B cell (primary cell): ENCODE data around the gene MRPL54. TPM values are rescaled to one million over a fixed set of nuclear protein-coding genes. Genes with fewer than 3 reads are reported as not detected.

Experiments
- ATAC-seq: fragments of 200-7000 bp; cut with Tn5 transposase; one replicate; pipeline ENCODE4 v1.10.0; 2021; ENCODE audit warnings: low read depth, mild to moderate bottlenecking, moderate number of reproducible peaks, moderate library complexity
- CTCF ChIA-PET: fragments of 350-600 bp; sonication (Branson Sonifier 250); formaldehyde crosslinking; loops from one replicate; lab custom pipeline; 2021; ENCODE audit warnings: antibody characterized with exemption, inconsistent platforms; lab: Charles Lee
- POLR2A ChIA-PET: fragments of 350-600 bp; sonication (Branson Sonifier 250); formaldehyde crosslinking; loops from one replicate; lab custom pipeline; 2021; ENCODE audit warnings: antibody characterized with exemption; lab: Charles Lee
- DNase-seq: peaks from one replicate; pipeline ENCODE4 v3.0.0; 2013
- H2AFZ ChIP-seq: 2 replicates; pipeline ENCODE4 v1.6.1; 2012; ENCODE audit warnings: mild to moderate bottlenecking, low read depth, low read length; ENCODE audit not compliant: insufficient read depth, poor library complexity, severe bottlenecking
- H3K27ac ChIP-seq, 2 donors: 1 replicate in 1 of 2; 2 replicates in 1 of 2; pipeline ENCODE4 v1.5.1; 2012 to 2013; ENCODE audit warnings: low read length in 2 of 2, mild to moderate bottlenecking in 2 of 2, moderate library complexity in 1 of 2
- H3K27me3 ChIP-seq, 4 experiments: fragments of 200-600 bp in 1 of 4; sonication (generic) in 1 of 4; replicated peaks in 1 of 4; 1 replicate in 2 of 4; 2 replicates in 2 of 4; pipeline versions ENCODE4 v1.6.1 to v1.7.0; 2013 to 2016; ENCODE audit warnings: low read length in 3 of 4, mild to moderate bottlenecking in 2 of 4, mixed read lengths in 1 of 4, moderate library complexity in 1 of 4; ENCODE audit not compliant: insufficient read depth in 4 of 4, control insufficient read depth in 3 of 4; ENCODE audit errors: control extremely low read depth in 1 of 4
- H3K36me3 ChIP-seq, 2 experiments: replicated peaks in 1 of 2; 1 replicate in 1 of 2; 2 replicates in 1 of 2; pipeline versions ENCODE4 v1.6.1 to v1.7.1; 2013; ENCODE audit warnings: low read length in 1 of 2; ENCODE audit not compliant: insufficient read depth in 2 of 2, control insufficient read depth in 1 of 2; ENCODE audit errors: control extremely low read depth in 1 of 2, extremely low read depth in 1 of 2
- H3K4me1 ChIP-seq, 2 donors: fragments of 200-600 bp in 1 of 2; sonication (generic) in 1 of 2; 1 replicate in 1 of 2; 2 replicates in 1 of 2; pipeline versions ENCODE4 v1.5.1 to v1.6.1; 2013 to 2017; ENCODE audit warnings: low read length in 2 of 2; ENCODE audit not compliant: control insufficient read depth in 2 of 2, insufficient read depth in 2 of 2
- H3K4me2 ChIP-seq: replicated peaks from 2 replicates; pipeline ENCODE3; 2012; ENCODE audit warnings: mild to moderate bottlenecking, low read depth, low read length; ENCODE audit not compliant: poor library complexity, severe bottlenecking
- H3K4me3 ChIP-seq, 5 experiments: fragments of 200-600 bp in 1 of 5; sonication (generic) in 1 of 5; 1 replicate in 3 of 5; 2 replicates in 2 of 5; pipeline versions ENCODE4 v1.5.1 to v1.7.0; 2011 to 2016; ENCODE audit warnings: low read length in 4 of 5, mild to moderate bottlenecking in 4 of 5, low read depth in 2 of 5, control low read depth in 1 of 5, moderate library complexity in 1 of 5; ENCODE audit not compliant: insufficient read depth in 1 of 5; ENCODE audit errors: control extremely low read depth in 1 of 5, extremely low read depth in 1 of 5
- H3K79me2 ChIP-seq: fragments of 200-600 bp; sonication (generic); one replicate; pipeline ENCODE4 v1.6.0; 2016; ENCODE audit warnings: low read length; ENCODE audit not compliant: control insufficient read depth, insufficient read depth
- H3K9ac ChIP-seq: fragments of 200-600 bp; sonication (generic); 2 replicates; pipeline ENCODE4 v1.6.1; 2017; ENCODE audit warnings: mild to moderate bottlenecking, low read length, moderate library complexity
- H3K9me3 ChIP-seq, 3 donors: one replicate each; pipeline versions ENCODE4 v1.6.1 to v1.7.1; 2013; ENCODE audit warnings: low read length in 2 of 3; ENCODE audit not compliant: control insufficient read depth in 2 of 3, insufficient read depth in 1 of 3; ENCODE audit errors: control extremely low read depth in 1 of 3
- H4K20me1 ChIP-seq: 2 replicates; pipeline ENCODE4 v1.6.0; 2012; ENCODE audit warnings: mild to moderate bottlenecking, low read length; ENCODE audit not compliant: insufficient read depth, control insufficient read depth, poor library complexity, severe bottlenecking
- H3K27ac Mint-ChIP-seq: one replicate; pipeline ENCODE4 v1.8.0; 2021; ENCODE audit warnings: mixed read lengths
- H3K27me3 Mint-ChIP-seq: one replicate; pipeline ENCODE4 v1.8.0; 2021; ENCODE audit warnings: mixed read lengths
- H3K4me1 Mint-ChIP-seq: one replicate; pipeline ENCODE4 v1.8.0; 2021; ENCODE audit warnings: mixed read lengths
- H3K4me3 Mint-ChIP-seq: one replicate; pipeline ENCODE4 v1.8.0; 2021; ENCODE audit warnings: mixed read lengths
- H3K9me3 Mint-ChIP-seq: one replicate; pipeline ENCODE4 v1.8.0; 2022; ENCODE audit warnings: mixed read lengths; ENCODE audit not compliant: insufficient read depth
- CTCF ChIP-seq: fragments of 200-600 bp; IDR thresholded peaks from one replicate; pipeline ENCODE4 v1.8.0; 2022; ENCODE audit warnings: antibody characterized with exemption, mild to moderate bottlenecking
- EZH2 ChIP-seq: IDR thresholded peaks from 2 replicates; pipeline ENCODE4 v1.6.1; 2012; ENCODE audit warnings: borderline replicate concordance, low read depth, mild to moderate bottlenecking, moderate library complexity, low read length; ENCODE audit not compliant: insufficient read depth, poor library complexity, severe bottlenecking
- WGBS: methylation state at CpG from one replicate; pipeline ENCODE4 v1.1.5; 2013; ENCODE audit warnings: missing lambda C conversion rate; ENCODE audit not compliant: insufficient coverage; 5-methylcytosine and 5-hydroxymethylcytosine counted together
- intact Hi-C: fragments of 100-400 bp; cut with micrococcal nuclease; formaldehyde crosslinking; loops from one replicate; pipeline ENCODE4 v1.10.0; 2022
- polyA plus RNA-seq: library from polyadenylated mRNA; depleted of rRNA; stranded (reverse); fragments of >200 nt; gene quantifications from 2 replicates; pipeline ENCODE4 v1.2.3, GENCODE V29; 2012
- total RNA-seq, 2 donors: library from RNA; stranded (reverse); fragments of 120-200 nt in 1 of 2; gene quantifications; 1 replicate in 1 of 2; 2 replicates in 1 of 2; pipeline versions ENCODE4 v1.2.3 to v1.2.4, GENCODE V29; 2013 to 2022

Gene MRPL54
- total and polyA plus RNA-seq, 2 donors (not counting 1 experiment from before 2014, with no cell fraction given): 54.3 to 75.1 TPM

- H3K27ac Mint-ChIP-seq: no peak overlapping the region
- no peak for ATAC-seq
- Histone ChIP-seq H2AFZ (no peak overlapping the region), H3K4me1 (no peaks in the 10 kb centered on the region), H3K27me3 (peaks cover 0 to 6% (median 0%) of the 10 kb centered on the region in 4 experiments), H3K79me2 (no peaks in the 10 kb centered on the region), H4K20me1 (no peaks in the 10 kb centered on the region), H3K4me3 (no peak overlapping the region), H3K27ac (no peak overlapping the region), H3K4me2 (no peak overlapping the region), H3K9me3 (no peaks in the 10 kb centered on the region), H3K36me3 (no peaks in the 10 kb centered on the region), H3K9ac (no peak overlapping the region)
- ChIA-PET CTCF (no interaction called here), POLR2A (interaction anchor here (0.6 to 0.7 kb wide), 2 partner anchors 9 to 23 kb away, joined by 4 to 5 read pairs; no protein-coding TSS in a partner anchor)
- no peak for DNase-seq
- intact Hi-C loops: no loop called here
- H3K27me3 Mint-ChIP-seq: peaks cover 12% of the 10 kb centered on the region
- H3K4me3 Mint-ChIP-seq: no peak overlapping the region
- no peaks in the 10 kb centered on the region for H3K4me1 Mint-ChIP-seq
- TF ChIP-seq CTCF (no peak), EZH2 (no peak)
- 84% methylated on average over 18 of the region's 20 CpGs for WGBS
- H3K9me3 Mint-ChIP-seq: no peaks in the 10 kb centered on the region
Observed at GRCh38 chr19:3733549-3734309, 28.8 kb upstream of the MRPL54 start.

GRCh38 chr19:3734310-3734600, 28.2 kb upstream of the MRPL54 start:
- H3K4me1 Mint-ChIP-seq: no peaks in the 10 kb centered on the region
- POLR2A ChIA-PET: interaction anchor here (0.6 kb wide), 1 partner anchor 24 kb away, joined by 4 read pairs; no protein-coding TSS in a partner anchor
- H3K27me3 Mint-ChIP-seq: peaks cover 12% of the 10 kb centered on the region
- no peak overlapping the region for H3K27ac Mint-ChIP-seq
- TF ChIP-seq CTCF: no peak
- no peak for TF ChIP-seq EZH2
- no peak overlapping the region for H3K4me3 Mint-ChIP-seq
- ATAC-seq: no peak
- Histone ChIP-seq H3K79me2 (no peaks in the 10 kb centered on the region), H2AFZ (no peak overlapping the region), H3K27ac (no peak overlapping the region), H4K20me1 (no peaks in the 10 kb centered on the region), H3K4me3 (no peak overlapping the region), H3K9me3 (no peaks in the 10 kb centered on the region), H3K4me2 (no peak overlapping the region), H3K4me1 (no peaks in the 10 kb centered on the region), H3K27me3 (peaks cover 0 to 6% (median 0%) of the 10 kb centered on the region in 4 experiments), H3K9ac (no peak overlapping the region), H3K36me3 (no peaks in the 10 kb centered on the region)
- CTCF ChIA-PET: no interaction called here
- intact Hi-C loops: no loop called here
- WGBS: 96% methylated on average over 5 of the region's 14 CpGs
- H3K9me3 Mint-ChIP-seq: no peaks in the 10 kb centered on the region
- DNase-seq: no peak
